Chondrocyte (in vitro differentiated cells): Measurements from ENCODE around the gene SPTBN1. TPM values are rescaled to one million over a fixed set of nuclear protein-coding genes. Genes with fewer than 3 reads are reported as not detected.
"Not testable (repeated sequence)": the region's sequence is repeated elsewhere in the genome, so short reads cannot be mapped to it uniquely, and the experiment has no call there.

Experiments
- DNase-seq: peaks from one replicate; pipeline ENCODE4 v3.0.0; 2021; ENCODE audit warnings: mixed read lengths, low spot score
- H3K27ac Mint-ChIP-seq: one replicate; pipeline ENCODE4 v1.8.0; 2021; ENCODE audit warnings: mild to moderate bottlenecking, moderate library complexity, mixed read lengths; ENCODE audit not compliant: unreplicated experiment
- H3K27me3 Mint-ChIP-seq: 2 replicates; pipeline ENCODE4 v1.8.0; 2021; ENCODE audit warnings: low read depth, mixed read lengths
- H3K36me3 Mint-ChIP-seq: 2 replicates; pipeline ENCODE4 v1.8.0; 2021; ENCODE audit warnings: low read depth, mixed read lengths
- H3K4me1 Mint-ChIP-seq: 2 replicates; pipeline ENCODE4 v1.8.0; 2021; ENCODE audit warnings: low read depth, mild to moderate bottlenecking, mixed read lengths
- H3K4me3 Mint-ChIP-seq: one replicate; pipeline ENCODE4 v1.8.0; 2021; ENCODE audit warnings: mild to moderate bottlenecking, moderate library complexity, mixed read lengths; ENCODE audit not compliant: unreplicated experiment
- H3K9me3 Mint-ChIP-seq: 2 replicates; pipeline ENCODE4 v1.8.0; 2021; ENCODE audit warnings: low read depth, mixed read lengths
- total RNA-seq: library from RNA; stranded (reverse); gene quantifications from 3 replicates; pipeline ENCODE4 v1.2.1, GENCODE V29; 2021
- TF ChIP-seq, protein P1 (sequence below): fragments of 200-600 bp; sonication (generic); IDR thresholded peaks from 2 replicates; pipeline ENCODE4 v1.5.0; 2021; ENCODE audit warnings: antibody characterized with exemption, mild to moderate bottlenecking, moderate library complexity

SPTBN1 gene
- total RNA-seq, 1 donor from 2014 or later = 297 TPM

GRCh38 chr2:54480025-54480424, 23.9 kb downstream of the SPTBN1 start:
- no peak overlapping the region for H3K27ac Mint-ChIP-seq
- H3K36me3 Mint-ChIP-seq = peaks cover 4% of the 10 kb centered on the region
- no peak for DNase-seq
- TF ChIP-seq, protein P1, sequence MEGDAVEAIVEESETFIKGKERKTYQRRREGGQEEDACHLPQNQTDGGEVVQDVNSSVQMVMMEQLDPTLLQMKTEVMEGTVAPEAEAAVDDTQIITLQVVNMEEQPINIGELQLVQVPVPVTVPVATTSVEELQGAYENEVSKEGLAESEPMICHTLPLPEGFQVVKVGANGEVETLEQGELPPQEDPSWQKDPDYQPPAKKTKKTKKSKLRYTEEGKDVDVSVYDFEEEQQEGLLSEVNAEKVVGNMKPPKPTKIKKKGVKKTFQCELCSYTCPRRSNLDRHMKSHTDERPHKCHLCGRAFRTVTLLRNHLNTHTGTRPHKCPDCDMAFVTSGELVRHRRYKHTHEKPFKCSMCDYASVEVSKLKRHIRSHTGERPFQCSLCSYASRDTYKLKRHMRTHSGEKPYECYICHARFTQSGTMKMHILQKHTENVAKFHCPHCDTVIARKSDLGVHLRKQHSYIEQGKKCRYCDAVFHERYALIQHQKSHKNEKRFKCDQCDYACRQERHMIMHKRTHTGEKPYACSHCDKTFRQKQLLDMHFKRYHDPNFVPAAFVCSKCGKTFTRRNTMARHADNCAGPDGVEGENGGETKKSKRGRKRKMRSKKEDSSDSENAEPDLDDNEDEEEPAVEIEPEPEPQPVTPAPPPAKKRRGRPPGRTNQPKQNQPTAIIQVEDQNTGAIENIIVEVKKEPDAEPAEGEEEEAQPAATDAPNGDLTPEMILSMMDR = no peak
- H3K27me3 Mint-ChIP-seq = no peaks in the 10 kb centered on the region
- H3K4me1 Mint-ChIP-seq = peaks cover 85% of the 10 kb centered on the region
- H3K9me3 Mint-ChIP-seq = no peaks in the 10 kb centered on the region
- no peak overlapping the region for H3K4me3 Mint-ChIP-seq

DNA sequence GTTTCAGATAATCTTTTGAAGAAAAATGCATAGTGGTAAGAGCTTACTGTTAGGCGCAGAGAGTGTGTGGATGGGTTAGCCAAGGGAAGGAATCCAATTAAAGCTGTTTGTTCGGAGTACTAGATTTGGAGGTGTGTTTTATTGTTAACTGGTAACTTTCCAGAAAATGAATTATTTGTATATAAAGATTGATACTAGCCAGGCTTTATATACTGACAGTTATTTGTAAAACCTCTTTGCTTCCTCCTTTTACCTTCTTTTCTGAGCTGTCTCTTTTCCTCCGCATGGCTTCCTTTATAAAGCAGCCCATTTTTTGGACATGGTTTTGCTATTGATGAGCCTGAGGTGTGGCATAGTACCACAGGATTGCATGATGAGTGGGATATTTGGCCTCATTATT, 25.6 kb downstream of the SPTBN1 start:
- H3K27me3 Mint-ChIP-seq = no peaks in the 10 kb centered on the region
- H3K4me3 Mint-ChIP-seq = no peak overlapping the region
- no peaks in the 10 kb centered on the region for H3K9me3 Mint-ChIP-seq
- TF ChIP-seq, protein P1 = no peak
- peaks cover 71% of the 10 kb centered on the region for H3K4me1 Mint-ChIP-seq
- peaks cover 4% of the 10 kb centered on the region for H3K36me3 Mint-ChIP-seq
- peak overlapping the region; percentile 59 for H3K27ac Mint-ChIP-seq
- no peak for DNase-seq

GRCh38 chr2:54482715-54483114, 26.6 kb downstream of the SPTBN1 start:
- Mint-ChIP-seq H3K4me3 (no peak overlapping the region), H3K4me1 (peaks cover 63% of the 10 kb centered on the region), H3K27ac (peak overlapping the region; percentile 95), H3K9me3 (no peaks in the 10 kb centered on the region), H3K36me3 (peaks cover 4% of the 10 kb centered on the region), H3K27me3 (no peaks in the 10 kb centered on the region)
- TF ChIP-seq, protein P1 = no peak
- DNase-seq = no peak

DNA sequence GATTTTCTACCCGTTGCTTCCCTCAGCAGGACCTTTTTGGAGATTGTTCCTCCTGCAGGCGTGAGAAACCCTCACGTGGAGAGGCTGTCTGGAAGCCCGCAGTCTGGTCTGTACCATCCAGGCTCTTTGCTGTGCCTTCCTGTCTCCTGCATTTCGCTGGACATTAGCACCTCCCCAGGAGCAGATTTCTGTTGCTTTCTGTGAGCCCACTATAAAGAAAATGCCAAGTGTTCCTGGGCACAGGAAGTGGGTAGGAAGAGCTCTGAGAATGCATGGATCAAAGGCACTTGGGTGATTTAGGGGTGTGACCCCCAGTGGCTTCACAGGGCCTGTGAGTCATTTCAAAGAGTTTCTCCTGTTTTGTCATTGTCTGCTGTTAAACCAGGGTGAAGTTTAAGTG, 27.3 kb downstream of the SPTBN1 start:
- no peak for DNase-seq
- no peaks in the 10 kb centered on the region for H3K9me3 Mint-ChIP-seq
- no peaks in the 10 kb centered on the region for H3K27me3 Mint-ChIP-seq
- H3K4me1 Mint-ChIP-seq = peaks cover 60% of the 10 kb centered on the region
- H3K36me3 Mint-ChIP-seq = peaks cover 4% of the 10 kb centered on the region
- H3K27ac Mint-ChIP-seq = peak overlapping the region; percentile 95
- H3K4me3 Mint-ChIP-seq = peak overlapping the region; percentile 11
- TF ChIP-seq, protein P1 = no peak

- H3K4me1 Mint-ChIP-seq = peaks cover 55% of the 10 kb centered on the region
- not testable (repeated sequence) for H3K4me3 Mint-ChIP-seq, H3K9me3 Mint-ChIP-seq, DNase-seq, H3K27me3 Mint-ChIP-seq, H3K36me3 Mint-ChIP-seq, H3K27ac Mint-ChIP-seq
Measured at GRCh38 chr2:54485756-54486155, 29.6 kb downstream of the SPTBN1 start.

DNA sequence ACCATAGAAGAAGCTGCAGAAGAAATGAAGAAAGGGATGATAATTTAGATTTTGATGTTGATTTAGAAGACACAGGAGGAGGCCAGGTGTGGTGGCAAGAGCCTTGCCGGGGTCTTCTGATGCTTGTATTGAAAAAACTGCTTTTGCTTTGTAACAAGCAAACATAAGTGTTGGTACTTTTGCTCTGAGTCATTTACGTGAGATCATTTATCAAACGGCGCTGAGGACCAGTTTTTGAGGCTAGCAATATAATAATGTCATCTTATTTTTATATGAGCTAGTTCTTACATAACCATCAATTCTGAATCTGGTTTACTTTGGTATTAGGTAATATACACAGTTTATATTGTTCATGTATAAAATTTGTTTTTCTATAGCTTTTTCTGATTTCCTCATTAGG, 30.6 kb downstream of the SPTBN1 start:
- no peaks in the 10 kb centered on the region for H3K27me3 Mint-ChIP-seq
- H3K4me1 Mint-ChIP-seq = peaks cover 55% of the 10 kb centered on the region
- no peak for DNase-seq
- no peaks in the 10 kb centered on the region for H3K9me3 Mint-ChIP-seq
- TF ChIP-seq, protein P1 = no peak
- peaks cover 4% of the 10 kb centered on the region for H3K36me3 Mint-ChIP-seq
- H3K27ac Mint-ChIP-seq = no peak overlapping the region
- H3K4me3 Mint-ChIP-seq = no peak overlapping the region
